ENCODE results near the gene ERFL.

GRCh38 chr19:41880329-41880708 lies 47.9 kb downstream of the ERFL start:
- no peak for TF ChIP-seq POLR2A (IDR thresholded peaks at IDR 0.05)
- no peak for TF ChIP-seq CTCF (IDR thresholded peaks at IDR 0.05)

Measured in adrenal gland (tissue), 5 donors.